ENCODE data around the gene ONECUT1.

Gene ONECUT1

DNA sequence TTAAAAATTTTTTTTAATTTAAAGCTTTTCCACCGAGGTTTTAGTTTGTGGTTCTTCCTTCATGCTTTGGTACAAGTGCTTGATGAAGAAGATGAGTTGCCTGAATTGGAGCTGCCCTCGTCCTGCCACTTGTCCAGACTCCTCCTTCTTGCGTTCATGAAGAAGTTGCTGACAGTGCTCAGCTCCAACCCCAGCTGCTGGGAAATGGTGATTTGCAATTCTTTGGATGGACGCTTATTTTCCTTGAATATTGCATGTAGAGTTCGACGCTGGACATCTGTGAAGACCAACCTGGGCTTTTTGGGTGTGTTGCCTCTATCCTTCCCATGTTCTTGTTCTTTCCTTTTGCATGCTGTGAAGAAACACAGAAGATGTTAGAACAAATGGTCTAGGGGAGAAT lies 32.6 kb downstream of the ONECUT1 start:
- DNase-seq (ENCODE audit: low read depth, low spot score): no peak
- Histone ChIP-seq H3K9ac (ENCODE audit: insufficient read length) (no peak overlapping the region), H3K27ac (no peak overlapping the region), H3K36me3 (ENCODE audit: insufficient read depth, low read length) (no peaks in the 10 kb centered on the region), H3K9me3 (ENCODE audit: low read depth, low read length) (no peaks in the 10 kb centered on the region), H3K4me3 (no peak overlapping the region)
- TF ChIP-seq FOXP2 (optimal IDR thresholded peaks at IDR 0.05; ENCODE audit: control extremely low read depth, extremely low read length, insufficient read depth): no peak
- no peak for TF ChIP-seq POLR2AphosphoS5 (IDR thresholded peaks at IDR 0.05; ENCODE audit: borderline replicate concordance, low read depth, low read length)
- no peak for TF ChIP-seq EZH2 (IDR thresholded peaks at IDR 0.05)

DNA sequence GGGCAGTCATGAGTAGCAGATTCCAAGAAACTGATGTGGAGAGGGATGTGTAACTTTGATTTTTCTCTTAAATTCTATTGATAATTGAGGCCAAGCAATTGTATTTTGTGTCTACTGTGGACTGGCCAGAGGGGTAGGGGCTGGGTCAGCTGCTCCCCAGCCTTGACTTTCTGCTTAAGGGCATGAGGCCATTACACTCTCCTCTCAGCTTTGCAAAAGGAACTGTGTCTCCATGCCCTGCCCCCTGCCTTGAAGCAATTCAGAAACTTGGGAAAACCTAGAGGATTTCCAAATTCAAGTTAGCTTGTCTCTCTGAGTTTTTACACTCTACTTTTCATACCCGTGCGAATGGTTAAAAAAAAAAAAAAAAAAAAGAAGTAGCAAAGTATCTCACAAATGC lies 38.6 kb downstream of the ONECUT1 start:
- DNase-seq (ENCODE audit: low read depth, low spot score): no peak
- no peaks in the 10 kb centered on the region for H3K9me3 ChIP-seq (ENCODE audit: low read depth, low read length)
- TF ChIP-seq FOXP2 (optimal IDR thresholded peaks at IDR 0.05; ENCODE audit: control extremely low read depth, extremely low read length, insufficient read depth): no peak
- no peak for TF ChIP-seq POLR2AphosphoS5 (IDR thresholded peaks at IDR 0.05; ENCODE audit: borderline replicate concordance, low read depth, low read length)
- TF ChIP-seq EZH2 (IDR thresholded peaks at IDR 0.05): no peak

GRCh38 chr15:52749258-52749657 lies 40.9 kb downstream of the ONECUT1 start:
- Histone ChIP-seq H3K9ac (ENCODE audit: insufficient read length) (no peak overlapping the region), H3K9me3 (ENCODE audit: low read depth, low read length) (no peaks in the 10 kb centered on the region), H3K4me3 (no peak overlapping the region), H3K27ac (no peak overlapping the region), H3K36me3 (ENCODE audit: insufficient read depth, low read length) (no peaks in the 10 kb centered on the region)
- DNase-seq (ENCODE audit: low read depth, low spot score): no peak
- no peak for TF ChIP-seq EZH2 (IDR thresholded peaks at IDR 0.05)
- TF ChIP-seq FOXP2 (optimal IDR thresholded peaks at IDR 0.05; ENCODE audit: control extremely low read depth, extremely low read length, insufficient read depth): no peak
- no peak for TF ChIP-seq POLR2AphosphoS5 (IDR thresholded peaks at IDR 0.05; ENCODE audit: borderline replicate concordance, low read depth, low read length)

More for the DNA sequence above, 38.6 kb downstream of the ONECUT1 start:
- no peak overlapping the region for H3K4me3 ChIP-seq
- H3K36me3 ChIP-seq (ENCODE audit: insufficient read depth, low read length): no peaks in the 10 kb centered on the region
- H3K27ac ChIP-seq: no peak overlapping the region
- H3K9ac ChIP-seq (ENCODE audit: insufficient read length): no peak overlapping the region

DNA sequence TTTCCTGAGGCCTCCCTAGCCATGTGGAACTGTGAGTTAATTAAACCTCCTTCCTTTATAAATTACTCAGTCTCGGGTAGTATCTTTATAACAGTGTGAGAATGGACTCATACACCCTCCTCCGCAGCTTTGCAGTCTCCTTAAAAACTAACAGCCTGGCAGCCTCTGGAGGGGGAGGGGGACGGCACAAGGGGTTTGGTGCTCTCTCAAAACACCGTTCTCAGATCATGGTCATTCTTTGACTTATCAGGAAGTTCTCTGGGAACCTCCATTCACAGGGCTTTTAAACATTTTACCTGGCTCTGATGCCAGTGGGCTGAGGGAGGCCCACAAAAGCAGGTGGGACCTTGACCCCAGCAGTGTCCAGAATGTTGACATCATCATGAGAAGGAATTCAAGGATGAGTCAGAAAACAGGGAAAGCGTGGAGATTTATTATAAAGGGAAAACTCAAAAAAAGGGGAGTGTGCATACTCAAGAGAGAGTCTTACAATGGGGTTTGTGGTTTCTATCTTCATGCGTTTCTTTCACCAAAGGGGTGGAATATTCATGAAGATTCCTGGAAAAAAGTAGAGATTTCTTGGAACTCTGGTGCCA lies 43.9 kb downstream of the ONECUT1 start:
- DNase-seq (ENCODE audit: low read depth, low spot score): no peak
- no peak overlapping the region for H3K27ac ChIP-seq
- H3K9me3 ChIP-seq (ENCODE audit: low read depth, low read length): no peaks in the 10 kb centered on the region
- H3K9ac ChIP-seq (ENCODE audit: insufficient read length): no peak overlapping the region
- no peak overlapping the region for H3K4me3 ChIP-seq
- TF ChIP-seq FOXP2 (optimal IDR thresholded peaks at IDR 0.05; ENCODE audit: control extremely low read depth, extremely low read length, insufficient read depth) (no peak), POLR2AphosphoS5 (IDR thresholded peaks at IDR 0.05; ENCODE audit: borderline replicate concordance, low read depth, low read length) (no peak), EZH2 (IDR thresholded peaks at IDR 0.05) (no peak)
- H3K36me3 ChIP-seq (ENCODE audit: insufficient read depth, low read length): no peaks in the 10 kb centered on the region

GRCh38 chr15:52745326-52746161 lies 44.6 kb downstream of the ONECUT1 start:
- no peak for DNase-seq (ENCODE audit: low read depth, low spot score)
- Histone ChIP-seq H3K4me3 (no peak overlapping the region), H3K9me3 (ENCODE audit: low read depth, low read length) (no peaks in the 10 kb centered on the region), H3K27ac (no peak overlapping the region), H3K9ac (ENCODE audit: insufficient read length) (no peak overlapping the region), H3K36me3 (ENCODE audit: insufficient read depth, low read length) (no peaks in the 10 kb centered on the region)
- TF ChIP-seq EZH2 (IDR thresholded peaks at IDR 0.05): no peak

DNA sequence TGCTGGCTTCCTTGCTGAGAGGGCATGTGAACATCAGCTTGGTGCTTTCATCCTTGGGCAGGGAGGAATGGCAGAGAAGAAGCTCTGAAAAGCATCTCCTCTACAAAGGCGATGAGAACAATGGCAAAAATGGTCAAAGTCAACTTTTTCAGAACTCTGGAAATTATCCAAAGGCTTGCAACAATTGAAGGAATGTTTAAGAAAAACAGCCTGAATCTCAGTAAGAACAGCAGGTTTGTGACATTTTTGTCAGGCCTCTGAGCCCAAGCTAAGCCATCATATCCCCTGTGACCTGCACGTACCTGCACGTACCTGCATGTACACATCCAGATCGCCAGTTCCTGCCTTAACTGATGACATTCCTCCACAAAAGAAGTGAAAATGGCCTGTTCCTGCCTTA lies 51.8 kb downstream of the ONECUT1 start:
- no peak overlapping the region for H3K9ac ChIP-seq (ENCODE audit: insufficient read length)
- H3K27ac ChIP-seq: no peak overlapping the region
- no peak for DNase-seq (ENCODE audit: low read depth, low spot score)
- no peak overlapping the region for H3K4me3 ChIP-seq
- no peaks in the 10 kb centered on the region for H3K36me3 ChIP-seq (ENCODE audit: insufficient read depth, low read length)
- no peak for TF ChIP-seq EZH2 (IDR thresholded peaks at IDR 0.05)
- TF ChIP-seq POLR2AphosphoS5 (IDR thresholded peaks at IDR 0.05; ENCODE audit: borderline replicate concordance, low read depth, low read length): no peak
- TF ChIP-seq FOXP2 (optimal IDR thresholded peaks at IDR 0.05; ENCODE audit: control extremely low read depth, extremely low read length, insufficient read depth): no peak
- H3K9me3 ChIP-seq (ENCODE audit: low read depth, low read length): no peaks in the 10 kb centered on the region

- Histone ChIP-seq H3K4me3 (no peak overlapping the region), H3K36me3 (ENCODE audit: insufficient read depth, low read length) (no peaks in the 10 kb centered on the region), H3K9me3 (ENCODE audit: low read depth, low read length) (no peaks in the 10 kb centered on the region), H3K27ac (no peak overlapping the region), H3K9ac (ENCODE audit: insufficient read length) (no peak overlapping the region)
- no peak for DNase-seq (ENCODE audit: low read depth, low spot score)
- TF ChIP-seq POLR2AphosphoS5 (IDR thresholded peaks at IDR 0.05; ENCODE audit: borderline replicate concordance, low read depth, low read length) (no peak), FOXP2 (optimal IDR thresholded peaks at IDR 0.05; ENCODE audit: control extremely low read depth, extremely low read length, insufficient read depth) (no peak), EZH2 (IDR thresholded peaks at IDR 0.05) (no peak)
These were observed 52.4 kb downstream of the ONECUT1 start for GRCh38 chr15:52737720-52738119.

- Histone ChIP-seq H3K36me3 (ENCODE audit: insufficient read depth, low read length) (no peaks in the 10 kb centered on the region), H3K27ac (no peak overlapping the region), H3K9me3 (ENCODE audit: low read depth, low read length) (no peaks in the 10 kb centered on the region), H3K9ac (ENCODE audit: insufficient read length) (no peak overlapping the region), H3K4me3 (no peak overlapping the region)
- TF ChIP-seq EZH2 (IDR thresholded peaks at IDR 0.05) (no peak), FOXP2 (optimal IDR thresholded peaks at IDR 0.05; ENCODE audit: control extremely low read depth, extremely low read length, insufficient read depth) (no peak), POLR2AphosphoS5 (IDR thresholded peaks at IDR 0.05; ENCODE audit: borderline replicate concordance, low read depth, low read length) (no peak)
- peak; percentile 42 for DNase-seq (ENCODE audit: low read depth, low spot score)
These were observed 54.7 kb downstream of the ONECUT1 start for GRCh38 chr15:52735231-52736089.

All from SK-N-MC (cell line).